GOT3 (cell line): ENCODE measurements around the gene NBAS.
A peak's percentile ranks its signal among the peaks of the same experiment; 100 is the strongest.

Source experiments
- DNase-seq: peaks from one replicate; lab custom pipeline; 2025; ENCODE audit warnings: mixed read lengths; lab: John Stamatoyannopoulos, UW

NBAS gene

DNA sequence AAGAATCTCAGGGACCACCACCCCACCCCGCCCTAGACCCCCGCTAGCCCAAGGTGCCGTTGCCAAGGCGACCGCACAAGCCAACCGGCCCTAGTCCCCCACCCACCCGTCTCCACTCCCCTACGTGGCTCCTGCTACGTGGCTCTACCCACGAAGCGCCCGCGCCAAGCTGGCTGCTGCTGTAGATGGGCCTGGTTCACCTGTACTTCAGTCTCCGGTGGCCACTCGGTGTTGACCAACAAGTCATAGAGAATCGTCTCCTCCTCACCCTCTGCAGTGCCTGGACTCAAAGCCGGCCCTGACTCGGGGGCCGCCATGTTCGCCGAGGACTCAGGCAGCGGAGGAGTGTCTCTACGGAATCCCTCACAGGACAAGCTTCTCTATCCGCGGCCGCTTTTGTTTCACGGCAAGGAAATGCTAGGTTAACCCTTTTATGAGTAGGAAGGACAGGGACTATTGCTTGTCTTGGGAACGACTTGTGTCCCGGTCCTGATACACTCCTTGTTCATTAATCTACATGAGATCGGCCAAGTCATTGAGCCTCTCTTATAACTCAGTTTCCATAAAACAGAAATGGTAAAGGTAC is at the start of gene NBAS:
Gene NBAS (minus strand): TSS at position 347 of the 586 bp plus-strand sequence. CDS start 30 bp downstream, at position 317.
- peak; percentile 16 for DNase-seq

DNA sequence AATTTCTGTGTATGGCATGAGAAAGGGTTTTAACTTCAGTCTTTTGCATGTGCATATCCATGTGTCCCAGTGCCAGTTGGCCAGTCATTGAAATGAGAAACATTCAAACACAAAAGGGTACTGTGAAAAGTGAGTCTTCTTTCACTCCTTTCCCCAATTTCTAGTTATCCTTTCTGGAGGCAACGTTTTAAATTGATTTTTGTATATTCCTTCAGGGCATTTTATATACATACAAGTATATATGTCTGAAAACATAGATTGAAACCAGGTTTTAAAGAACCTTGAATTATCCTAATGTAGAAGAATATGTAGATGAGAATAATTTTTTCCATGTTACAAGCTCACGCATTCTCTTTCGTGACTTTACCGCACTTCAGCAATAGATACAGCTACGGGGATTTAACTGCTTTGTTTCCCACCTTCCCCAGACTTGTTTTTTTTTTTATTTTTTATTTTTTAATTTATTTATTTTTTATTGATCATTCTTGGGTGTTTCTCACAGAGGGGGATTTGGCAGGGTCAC is 49.4 kb upstream of the NBAS start:
- DNase-seq = no peak

DNA sequence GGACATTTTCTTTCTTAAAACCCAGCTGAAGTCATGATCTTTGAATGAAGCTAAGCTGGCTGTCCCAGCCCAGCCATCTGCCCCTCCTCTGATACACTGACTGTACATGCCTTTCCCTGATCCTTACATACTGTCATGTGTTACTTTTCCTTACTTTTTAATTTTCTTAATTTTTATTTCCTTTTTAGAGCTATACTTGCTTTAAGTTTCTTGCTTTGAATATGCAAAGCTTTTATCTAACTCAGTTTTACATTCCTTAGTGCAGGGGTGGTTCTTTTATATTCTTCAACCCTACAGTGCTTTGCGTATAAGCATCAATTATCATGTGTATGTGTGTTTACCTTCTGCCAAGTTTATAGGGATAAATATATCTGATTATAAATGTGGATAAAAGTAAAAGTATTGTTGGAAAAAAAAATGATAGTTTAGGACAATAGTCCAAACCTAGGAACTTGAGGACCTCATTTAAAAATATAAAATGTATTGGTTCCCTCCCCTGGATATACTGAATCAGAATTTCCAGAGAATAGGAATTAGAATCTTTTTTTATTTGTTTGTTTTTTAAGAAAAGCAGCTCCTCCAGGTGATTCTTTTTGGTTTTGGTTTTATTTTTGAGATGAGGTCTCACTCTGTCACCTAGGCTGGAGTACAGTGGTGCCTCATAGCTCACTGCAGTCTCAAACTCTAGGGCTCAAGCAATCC is 48.4 kb upstream of the NBAS start:
- no peak for DNase-seq

GRCh38 chr2:15608392-15608761 is 47.2 kb upstream of the NBAS start:
- no peak for DNase-seq

DNA sequence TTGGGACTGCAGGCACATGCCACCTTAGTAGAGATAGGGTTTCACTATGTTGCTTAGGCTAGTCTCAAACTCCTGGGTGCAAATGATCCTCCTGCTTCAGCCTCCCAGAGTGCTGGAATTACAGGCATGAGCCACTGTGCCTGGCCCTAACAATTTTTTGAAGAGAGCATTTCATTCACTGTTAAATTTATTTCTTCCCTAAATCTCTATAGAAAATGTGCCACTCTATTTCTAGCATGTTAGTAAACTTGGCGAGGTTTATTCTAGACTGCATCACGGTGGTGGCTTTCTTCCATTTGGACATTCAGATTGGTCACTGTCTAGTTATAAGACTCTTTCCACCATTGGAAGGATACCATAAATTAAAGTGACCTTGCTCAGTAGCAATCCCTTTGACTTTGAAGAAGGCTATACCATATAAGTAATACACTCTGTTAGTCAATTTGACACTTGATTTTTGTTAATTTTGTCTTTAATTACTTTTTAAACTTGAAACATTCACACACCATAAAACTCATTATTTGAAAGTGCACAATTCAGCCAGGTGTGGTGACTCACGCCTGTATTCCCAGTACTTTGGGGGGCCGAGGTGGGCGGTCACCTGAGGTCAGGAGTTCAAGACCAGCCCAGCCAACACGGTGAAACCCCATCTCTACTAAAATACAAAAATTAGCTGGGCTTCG is 46.7 kb upstream of the NBAS start:
- no peak for DNase-seq

- DNase-seq = no peak
Measured at GRCh38 chr2:15606481-15607441, 45.6 kb upstream of the NBAS start.

GRCh38 chr2:15605721-15606120 is 44.6 kb upstream of the NBAS start:
- no peak for DNase-seq

DNA sequence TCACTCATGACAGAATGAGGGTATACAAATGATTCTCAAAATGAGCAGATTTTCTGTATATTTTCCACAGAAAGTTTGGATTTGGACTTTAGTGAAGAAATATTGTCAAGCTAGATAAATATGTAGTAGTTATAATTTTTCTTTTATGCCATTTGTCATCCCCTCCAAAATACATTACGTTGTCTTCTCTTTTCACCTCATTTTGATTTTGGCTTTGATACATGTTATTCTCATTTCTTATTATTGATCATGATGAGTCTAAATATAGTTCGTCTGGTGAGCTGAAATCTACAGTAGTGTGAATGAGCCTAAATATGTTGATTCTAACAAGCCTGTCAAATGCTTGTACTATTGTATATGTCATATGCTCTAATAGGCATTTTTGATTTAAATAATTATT is 42.8 kb upstream of the NBAS start:
- DNase-seq = no peak

DNA sequence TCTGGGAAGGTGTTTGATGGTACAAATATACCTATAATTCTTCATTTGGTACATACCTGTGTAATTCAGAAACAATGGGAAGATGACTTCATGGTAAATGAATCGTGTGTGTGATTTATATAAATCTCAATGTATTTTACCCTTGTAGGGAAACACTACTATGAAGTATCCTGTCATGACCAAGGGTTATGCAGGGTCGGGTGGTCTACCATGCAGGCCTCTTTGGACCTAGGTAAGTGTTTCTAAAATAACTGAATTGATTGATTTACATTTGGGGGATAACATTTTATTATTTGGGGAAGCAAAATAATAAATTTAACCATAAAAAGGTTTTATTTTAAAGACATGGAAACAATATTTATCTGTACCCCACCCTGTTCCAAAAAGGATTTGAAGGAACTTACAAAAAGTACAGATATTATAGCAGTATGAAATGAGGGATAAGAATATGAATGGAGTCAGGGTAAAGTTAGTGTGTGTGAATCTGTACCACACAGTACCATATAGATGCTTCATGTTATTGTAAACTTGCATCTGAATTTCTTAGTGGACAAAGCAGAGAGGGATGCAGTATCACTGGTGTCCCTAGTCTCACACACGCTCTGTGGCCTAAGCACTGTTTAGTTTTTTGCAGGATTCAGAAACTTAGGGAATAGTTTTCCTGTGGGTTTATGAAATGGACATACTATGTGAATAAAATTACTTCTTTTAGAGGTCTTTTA is 42.1 kb upstream of the NBAS start:
- DNase-seq = no peak

DNA sequence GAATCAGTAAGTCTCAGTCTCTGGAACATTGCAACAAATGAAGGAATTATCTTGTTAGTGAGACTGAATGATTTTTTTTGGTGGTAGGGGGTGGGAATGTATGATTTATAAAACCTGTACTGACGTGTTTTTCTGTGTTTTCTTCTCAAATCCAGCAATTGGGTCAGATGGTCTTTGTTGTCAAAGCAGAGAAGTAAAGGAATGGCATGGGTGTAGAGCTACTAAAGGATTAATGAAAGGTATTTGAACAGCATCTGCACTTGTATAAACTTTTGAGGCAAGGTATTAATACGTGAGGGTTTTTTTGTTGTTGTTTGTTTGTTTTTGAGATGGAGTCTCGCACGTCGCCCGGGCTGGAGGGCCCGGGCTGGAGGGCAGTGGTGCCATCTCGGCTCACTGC is 41.3 kb upstream of the NBAS start:
- no peak for DNase-seq

DNA sequence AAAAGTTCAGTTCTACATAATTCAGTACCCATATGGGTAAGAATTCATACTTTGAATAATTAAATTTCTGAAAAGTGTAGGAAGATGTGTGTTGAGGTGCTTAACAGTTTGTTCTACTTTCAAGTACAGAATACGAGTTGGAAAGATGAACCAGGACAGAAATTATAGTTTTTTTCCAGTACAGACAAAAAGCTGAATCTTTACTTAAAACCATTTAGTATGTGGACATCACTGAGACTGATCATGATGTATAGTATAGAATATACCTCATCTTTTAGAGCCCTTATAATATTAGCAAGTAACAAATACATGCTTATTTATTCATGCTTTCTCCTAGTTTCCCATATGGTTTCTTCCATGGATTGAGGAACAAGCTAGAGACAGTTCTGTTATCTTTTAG is 40.5 kb upstream of the NBAS start:
- DNase-seq = no peak

DNA sequence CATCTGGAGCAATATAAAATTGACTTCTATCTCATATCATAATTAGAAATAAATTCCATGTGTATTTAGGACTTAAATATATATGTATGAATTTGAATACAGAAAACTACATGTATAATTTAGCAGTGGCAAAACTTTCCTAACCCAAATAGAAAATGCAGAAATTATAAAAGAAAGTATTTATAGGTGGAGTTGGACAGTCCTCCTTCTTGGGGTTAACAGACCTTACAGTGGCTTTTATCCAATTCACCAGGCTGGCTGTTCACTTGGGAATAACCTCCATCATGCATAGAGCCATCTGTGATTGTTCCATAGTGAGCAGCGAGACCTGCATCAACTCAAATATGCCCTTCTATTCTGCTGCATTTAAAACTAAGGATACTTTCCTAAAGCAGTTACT is 38.9 kb upstream of the NBAS start:
- DNase-seq = no peak

DNA sequence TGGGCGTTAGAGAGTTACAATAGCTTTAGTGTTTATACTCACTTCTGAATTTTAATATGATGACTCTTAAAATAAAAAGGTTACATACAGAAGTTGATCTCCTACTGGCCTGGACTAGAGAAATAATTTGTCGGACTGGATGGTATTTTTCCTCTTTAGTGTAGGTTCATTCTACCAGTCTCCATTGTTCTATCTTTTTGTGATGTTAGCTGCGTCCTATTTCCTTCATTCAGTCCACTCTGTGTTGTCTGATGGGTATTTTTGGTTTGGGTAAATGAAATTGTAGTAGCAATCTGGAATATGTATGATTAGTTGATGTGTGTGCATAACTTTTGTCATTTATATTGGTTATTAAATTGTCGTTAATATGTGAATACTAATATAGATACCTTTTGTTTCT is 35.8 kb upstream of the NBAS start:
- DNase-seq = no peak

DNA sequence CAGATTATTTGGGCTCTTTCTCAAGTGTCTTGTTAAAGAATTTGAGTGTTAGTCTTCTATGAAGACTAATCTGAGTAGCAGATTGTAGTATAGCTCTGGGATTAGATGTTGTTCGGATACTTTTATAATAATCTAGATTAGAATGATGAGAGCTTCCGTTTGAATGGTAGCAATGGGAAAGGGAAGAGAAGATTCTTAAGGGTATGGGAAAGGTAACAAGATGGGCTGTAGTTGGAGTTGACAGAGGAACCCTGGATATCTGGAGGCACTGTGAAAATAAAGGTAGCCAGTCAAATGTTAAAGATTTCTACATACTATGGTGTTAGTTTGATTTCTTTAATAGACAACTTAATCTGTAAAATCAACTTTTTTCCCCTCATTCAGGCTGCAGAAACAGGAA is 35.2 kb upstream of the NBAS start:
- DNase-seq = no peak

DNA sequence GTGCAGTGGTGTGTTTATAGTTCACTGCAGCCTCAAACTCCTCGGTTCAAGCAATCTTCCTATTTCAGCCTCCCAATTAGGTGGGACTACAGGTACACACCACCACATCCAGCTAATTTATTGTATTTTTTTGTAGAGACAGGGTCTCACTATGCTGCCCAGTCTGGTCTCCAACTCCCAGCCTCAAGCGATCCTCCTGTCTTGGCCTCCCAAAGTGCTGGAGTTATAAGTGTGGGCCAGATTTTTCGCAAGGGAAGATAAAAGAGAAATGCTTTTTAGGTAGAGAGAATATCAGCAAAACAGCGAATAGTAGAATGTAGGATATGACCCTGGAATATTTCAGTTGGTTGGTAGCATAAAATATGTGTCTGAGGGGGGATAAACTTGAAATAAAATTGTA is 34.8 kb upstream of the NBAS start:
- no peak for DNase-seq

GRCh38 chr2:15595342-15595905 is 34.3 kb upstream of the NBAS start:
- no peak for DNase-seq

DNA sequence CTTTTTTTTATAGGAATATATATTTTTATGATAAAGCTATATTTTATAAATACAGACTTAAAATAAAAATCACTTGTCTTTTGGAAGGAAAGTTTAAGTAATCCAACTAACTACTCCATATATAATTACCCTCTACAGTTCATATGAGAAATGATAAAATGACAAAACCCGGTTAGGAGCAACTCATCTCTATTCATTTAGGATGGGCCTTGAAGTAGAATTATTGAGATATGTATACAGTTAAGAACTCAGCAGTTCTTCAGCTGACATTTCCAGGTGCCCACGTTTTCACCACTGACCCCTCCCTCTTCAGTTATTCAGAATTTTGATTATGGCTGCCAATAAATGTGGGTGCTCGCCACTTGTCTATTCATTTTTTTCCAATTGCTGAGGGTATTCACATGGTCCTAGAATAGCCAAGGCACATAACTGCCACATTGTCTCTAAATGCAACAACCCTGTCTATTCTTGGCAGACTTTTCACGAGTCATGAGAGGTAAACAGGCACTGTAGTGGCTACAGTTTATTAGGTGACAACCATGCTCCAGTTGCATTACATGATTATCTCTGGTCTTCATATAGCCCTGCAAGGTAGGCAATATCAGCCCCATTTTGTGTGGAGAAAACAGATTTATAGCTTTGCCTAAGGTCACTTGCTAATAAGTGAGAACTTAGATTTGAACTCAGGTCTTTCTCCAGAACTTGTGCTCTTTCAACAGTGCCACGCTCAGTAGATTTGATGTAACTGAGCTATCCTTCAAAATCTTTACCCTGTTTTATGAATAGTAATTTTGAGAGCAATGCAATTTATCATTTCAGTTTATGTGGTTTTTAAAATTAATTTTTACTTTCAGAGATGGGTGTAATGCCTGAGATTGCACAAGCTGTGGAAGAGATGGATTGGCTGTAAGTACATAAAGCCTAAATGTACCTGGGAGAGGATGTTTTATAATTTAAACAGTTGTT is 33.4 kb upstream of the NBAS start:
- no peak for DNase-seq

DNA sequence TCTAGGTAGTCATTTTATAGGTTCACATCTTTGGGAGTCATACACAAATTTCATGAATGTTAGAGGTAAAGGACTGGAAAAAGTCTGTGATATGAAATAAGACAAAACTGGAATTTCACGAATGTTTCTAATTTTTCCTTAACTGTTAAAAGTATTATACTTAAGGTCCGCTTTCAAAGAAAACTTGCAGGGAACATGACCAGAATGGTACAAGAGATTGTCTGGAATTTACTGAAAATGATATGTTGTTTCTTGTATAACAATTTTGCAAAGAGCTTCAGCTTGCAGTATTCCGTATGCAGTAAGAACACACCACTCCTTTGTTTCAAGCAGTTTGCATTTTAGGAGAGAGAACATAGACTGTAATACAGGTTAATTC is 32.2 kb upstream of the NBAS start:
- DNase-seq = no peak

DNA sequence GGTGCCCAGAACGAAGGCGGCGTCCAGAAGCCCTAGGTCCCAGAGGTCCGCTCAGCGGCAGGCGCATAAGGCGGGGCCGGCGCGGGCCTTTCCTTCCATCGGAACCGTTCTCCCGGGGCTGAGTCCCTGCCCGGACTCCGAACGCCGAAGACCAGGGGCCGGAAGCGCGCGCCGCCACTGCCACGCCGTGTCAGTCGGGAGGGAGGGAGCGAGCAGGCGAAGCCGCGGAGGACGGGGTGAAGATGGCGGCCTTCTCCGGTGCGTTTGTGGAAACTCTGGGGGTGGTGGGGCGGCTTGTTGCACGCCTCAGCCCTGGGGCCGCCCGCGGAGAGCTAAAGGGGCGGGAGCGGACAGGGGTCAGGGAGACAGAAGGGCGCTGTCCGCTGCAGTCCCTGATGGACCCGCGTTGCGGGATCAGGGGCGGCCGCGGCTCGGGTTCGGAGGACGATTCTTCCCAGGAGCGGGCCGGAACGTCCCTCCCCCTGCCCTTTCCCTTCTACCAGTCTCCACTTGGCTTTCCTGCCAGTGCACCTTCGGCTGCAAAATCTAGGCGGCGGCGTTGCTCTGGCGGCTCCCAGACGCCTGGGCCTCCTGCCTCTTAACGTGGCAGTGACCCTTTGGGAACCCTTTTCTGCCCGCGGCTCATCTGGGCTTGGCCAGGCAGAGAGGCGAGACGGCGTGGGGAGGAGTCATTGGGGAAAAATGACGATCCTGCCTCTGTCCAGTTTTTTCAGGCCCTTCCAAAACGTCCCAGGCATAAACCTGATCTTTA is 30.7 kb upstream of the NBAS start, which contains the start of gene DDX1:
Gene DDX1 (plus strand): TSS at position 177 of the 772 bp plus-strand sequence. CDS start 66 bp downstream, at position 243.
- DNase-seq = peak; percentile 69
